ENCODE measurements around the gene SLC25A2.
A peak's percentile ranks its signal among the peaks of the same experiment; 100 is the strongest.
"Not testable (repeated sequence)": the region's sequence is repeated elsewhere in the genome, so short reads cannot be mapped to it uniquely, and the experiment has no call there.

SLC25A2 gene

GRCh38 chr5:141342773-141343172, 38.9 kb upstream of the SLC25A2 start:
- H3K27ac ChIP-seq: no peak overlapping the region
- TF ChIP-seq, protein P1, sequence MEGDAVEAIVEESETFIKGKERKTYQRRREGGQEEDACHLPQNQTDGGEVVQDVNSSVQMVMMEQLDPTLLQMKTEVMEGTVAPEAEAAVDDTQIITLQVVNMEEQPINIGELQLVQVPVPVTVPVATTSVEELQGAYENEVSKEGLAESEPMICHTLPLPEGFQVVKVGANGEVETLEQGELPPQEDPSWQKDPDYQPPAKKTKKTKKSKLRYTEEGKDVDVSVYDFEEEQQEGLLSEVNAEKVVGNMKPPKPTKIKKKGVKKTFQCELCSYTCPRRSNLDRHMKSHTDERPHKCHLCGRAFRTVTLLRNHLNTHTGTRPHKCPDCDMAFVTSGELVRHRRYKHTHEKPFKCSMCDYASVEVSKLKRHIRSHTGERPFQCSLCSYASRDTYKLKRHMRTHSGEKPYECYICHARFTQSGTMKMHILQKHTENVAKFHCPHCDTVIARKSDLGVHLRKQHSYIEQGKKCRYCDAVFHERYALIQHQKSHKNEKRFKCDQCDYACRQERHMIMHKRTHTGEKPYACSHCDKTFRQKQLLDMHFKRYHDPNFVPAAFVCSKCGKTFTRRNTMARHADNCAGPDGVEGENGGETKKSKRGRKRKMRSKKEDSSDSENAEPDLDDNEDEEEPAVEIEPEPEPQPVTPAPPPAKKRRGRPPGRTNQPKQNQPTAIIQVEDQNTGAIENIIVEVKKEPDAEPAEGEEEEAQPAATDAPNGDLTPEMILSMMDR (IDR thresholded peaks at IDR 0.05): no peak
- TF ChIP-seq ZFX (IDR thresholded peaks at IDR 0.05; ENCODE audit: borderline replicate concordance): no peak

DNA sequence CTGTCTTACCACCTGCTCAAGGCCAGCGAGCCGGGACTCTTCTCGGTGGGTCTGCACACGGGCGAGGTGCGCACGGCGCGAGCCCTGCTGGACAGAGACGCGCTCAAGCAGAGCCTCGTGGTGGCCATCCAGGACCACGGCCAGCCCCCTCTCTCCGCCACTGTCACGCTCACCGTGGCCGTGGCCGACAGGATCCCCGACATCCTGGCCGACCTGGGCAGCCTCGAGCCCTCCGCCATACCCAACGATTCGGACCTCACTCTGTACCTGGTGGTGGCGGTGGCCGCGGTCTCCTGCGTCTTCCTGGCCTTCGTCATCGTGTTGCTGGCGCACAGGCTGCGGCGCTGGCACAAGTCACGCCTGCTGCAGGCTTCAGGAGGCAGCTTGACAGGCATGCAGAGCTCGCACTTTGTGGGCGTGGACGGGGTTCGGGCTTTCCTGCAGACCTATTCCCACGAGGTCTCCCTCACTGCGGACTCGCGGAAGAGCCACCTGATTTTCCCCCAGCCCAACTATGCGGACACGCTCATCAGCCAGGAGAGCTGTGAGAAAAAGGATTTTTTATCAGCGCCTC, 37.0 kb upstream of the SLC25A2 start:
- not testable (repeated sequence) for H3K27ac ChIP-seq

GRCh38 chr5:141338538-141339306, 34.9 kb upstream of the SLC25A2 start, which contains the start of gene PCDHGA2:
PCDHGA2 (plus strand) TSS chr5:141338760.
- TF ChIP-seq, protein P1 (IDR thresholded peaks at IDR 0.05): peak; percentile 73
- no peak for TF ChIP-seq ZFX (IDR thresholded peaks at IDR 0.05; ENCODE audit: borderline replicate concordance)

GRCh38 chr5:141332571-141332970, 28.7 kb upstream of the SLC25A2 start:
- not testable (repeated sequence) for H3K27ac ChIP-seq

More at GRCh38 chr5:141338538-141339306, 34.9 kb upstream of the SLC25A2 start, which contains the start of gene PCDHGA2:
- no peak within 1 kb of the TSS for H3K27ac ChIP-seq

- H3K27ac ChIP-seq: no peak within 1 kb of the TSS
- TF ChIP-seq, protein P1 (IDR thresholded peaks at IDR 0.05): peak; percentile 86
- no peak for TF ChIP-seq ZFX (IDR thresholded peaks at IDR 0.05; ENCODE audit: borderline replicate concordance)
Measured at GRCh38 chr5:141330299-141331080, 26.6 kb upstream of the SLC25A2 start, which contains the start of gene PCDHGA1. PCDHGA1 (plus strand) TSS chr5:141330514.

- no peak overlapping the region for H3K27ac ChIP-seq
Measured at GRCh38 chr5:141328231-141328630, 24.4 kb upstream of the SLC25A2 start.

GRCh38 chr5:141326088-141326854, 22.4 kb upstream of the SLC25A2 start:
- H3K27ac ChIP-seq: peak overlapping the region; percentile 32; the same call in 1 of the 2 replicates

More at GRCh38 chr5:141328231-141328630, 24.4 kb upstream of the SLC25A2 start:
- TF ChIP-seq, protein P1 (IDR thresholded peaks at IDR 0.05): no peak
- TF ChIP-seq ZFX (IDR thresholded peaks at IDR 0.05; ENCODE audit: borderline replicate concordance): no peak

More at GRCh38 chr5:141326088-141326854, 22.4 kb upstream of the SLC25A2 start:
- no peak for TF ChIP-seq ZFX (IDR thresholded peaks at IDR 0.05; ENCODE audit: borderline replicate concordance)
- TF ChIP-seq, protein P1 (IDR thresholded peaks at IDR 0.05): peak; percentile 92

Measured in 22Rv1 (cell line).